HG02943 (cell line): Measurements from ENCODE around the gene SV2B.

Experiments used
- ATAC-seq: cut with Tn5 transposase; IDR thresholded peaks from one replicate; pipeline ENCODE4 v1.9.1; 2021; ENCODE audit warnings: mild to moderate bottlenecking, low read depth, moderate library complexity; ENCODE audit not compliant: unreplicated experiment

Gene SV2B

DNA sequence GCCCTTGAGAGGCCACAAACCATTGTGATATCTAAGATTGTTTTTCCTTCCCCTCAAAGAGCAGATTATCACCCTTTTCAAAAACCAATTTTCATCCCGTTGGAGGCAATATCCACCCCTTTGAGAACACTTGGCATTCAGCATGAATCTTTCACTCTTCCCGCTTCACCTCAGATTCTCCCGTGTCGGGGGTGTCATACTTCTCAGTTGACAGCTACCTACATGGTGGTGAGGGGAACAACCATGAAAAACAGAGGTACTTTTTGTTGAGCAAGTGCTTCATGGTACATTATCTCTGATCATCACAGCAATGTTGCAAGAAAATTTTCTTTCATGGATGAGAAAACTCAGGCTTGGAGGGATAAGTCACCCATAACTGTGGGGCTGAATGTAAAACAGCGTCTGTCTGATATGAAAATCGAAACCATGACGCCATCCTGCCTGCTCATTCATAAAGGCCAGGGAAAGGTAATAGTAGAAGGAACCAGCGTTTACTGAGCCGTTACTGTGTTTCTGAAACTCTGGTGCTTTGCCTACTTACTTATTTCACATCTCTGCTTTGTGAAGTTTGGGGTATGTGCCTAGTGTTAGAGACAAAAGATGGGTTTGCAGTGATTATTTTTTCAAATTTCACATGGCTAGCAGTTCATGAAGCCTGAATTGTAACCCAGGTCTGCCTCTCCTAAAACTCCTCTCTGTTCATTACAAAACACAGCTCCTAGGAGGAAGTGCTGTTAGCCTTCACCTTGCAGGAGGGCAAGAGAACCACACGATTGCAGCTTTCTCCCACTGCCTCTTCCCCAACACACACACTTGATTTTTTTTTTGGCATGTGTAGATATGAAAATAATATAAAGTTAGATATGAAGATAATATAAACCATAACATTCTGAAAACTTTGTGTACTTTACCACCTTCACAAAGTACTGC is 35.4 kb downstream of the SV2B start:
- no peak for ATAC-seq

- ATAC-seq = no peak
Measured at GRCh38 chr15:91136386-91136923, 36.4 kb downstream of the SV2B start.

DNA sequence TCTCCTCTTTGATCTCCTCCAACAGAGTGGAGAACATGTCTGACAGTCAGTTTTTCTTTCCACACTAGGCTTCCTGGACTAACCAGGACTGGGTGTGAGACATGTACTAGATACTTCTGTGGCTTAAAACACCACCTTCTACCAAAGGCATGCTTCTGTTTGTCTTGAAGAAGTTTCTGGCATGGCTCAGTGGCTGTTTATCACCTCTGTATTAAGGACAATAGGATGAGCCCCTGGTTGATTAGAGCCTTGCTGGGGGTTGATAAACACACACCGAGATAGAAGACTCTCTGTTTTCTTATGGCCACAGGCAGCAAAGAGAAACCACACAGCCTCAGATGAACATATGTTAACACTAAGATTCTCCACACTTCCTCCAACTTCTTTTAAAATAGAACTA is 40.5 kb downstream of the SV2B start:
- ATAC-seq = no peak

- ATAC-seq = no peak
Measured at GRCh38 chr15:91141097-91141496, 41.0 kb downstream of the SV2B start.

GRCh38 chr15:91142106-91142744 is 42.2 kb downstream of the SV2B start:
- no peak for ATAC-seq

DNA sequence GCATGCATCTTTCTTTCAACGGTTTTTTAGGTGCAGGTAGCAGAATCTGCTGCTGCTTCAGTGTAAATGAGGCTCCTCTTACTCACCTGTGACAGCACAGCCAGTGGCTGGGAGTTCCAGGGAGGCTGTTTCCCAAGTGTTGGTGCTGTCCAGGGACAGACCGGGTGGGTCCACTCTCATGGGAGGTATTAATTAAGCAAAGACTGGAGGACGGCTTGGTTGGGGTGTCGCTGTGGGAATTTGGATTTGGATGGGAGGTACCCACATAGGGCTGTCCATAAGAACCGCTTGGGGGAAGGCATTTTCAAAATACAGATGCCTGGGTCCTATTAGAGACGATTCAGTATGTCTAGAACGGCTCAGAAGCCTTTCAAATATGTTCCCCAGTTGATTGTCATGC is 42.9 kb downstream of the SV2B start:
- no peak for ATAC-seq

DNA sequence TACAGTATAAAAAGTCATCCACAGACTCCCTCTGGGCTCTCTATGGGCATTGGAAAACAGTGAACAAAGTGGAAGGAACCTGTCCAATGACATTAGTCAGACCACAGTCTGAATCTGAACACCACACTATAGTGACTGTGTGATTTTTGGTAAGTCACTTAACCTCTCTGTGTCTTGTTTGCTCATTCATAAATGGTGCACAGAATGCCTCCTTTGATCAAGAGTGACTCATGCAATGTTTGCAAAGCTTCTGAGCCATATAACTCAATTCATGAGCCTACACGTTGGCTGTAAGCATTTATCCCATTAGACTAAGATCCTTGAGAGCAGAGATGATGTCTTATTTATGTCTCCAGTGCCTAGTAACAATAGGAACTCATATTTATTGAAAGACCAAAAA is 46.7 kb downstream of the SV2B start:
- ATAC-seq = no peak

GRCh38 chr15:91148243-91148642 is 48.2 kb downstream of the SV2B start:
- no peak for ATAC-seq

DNA sequence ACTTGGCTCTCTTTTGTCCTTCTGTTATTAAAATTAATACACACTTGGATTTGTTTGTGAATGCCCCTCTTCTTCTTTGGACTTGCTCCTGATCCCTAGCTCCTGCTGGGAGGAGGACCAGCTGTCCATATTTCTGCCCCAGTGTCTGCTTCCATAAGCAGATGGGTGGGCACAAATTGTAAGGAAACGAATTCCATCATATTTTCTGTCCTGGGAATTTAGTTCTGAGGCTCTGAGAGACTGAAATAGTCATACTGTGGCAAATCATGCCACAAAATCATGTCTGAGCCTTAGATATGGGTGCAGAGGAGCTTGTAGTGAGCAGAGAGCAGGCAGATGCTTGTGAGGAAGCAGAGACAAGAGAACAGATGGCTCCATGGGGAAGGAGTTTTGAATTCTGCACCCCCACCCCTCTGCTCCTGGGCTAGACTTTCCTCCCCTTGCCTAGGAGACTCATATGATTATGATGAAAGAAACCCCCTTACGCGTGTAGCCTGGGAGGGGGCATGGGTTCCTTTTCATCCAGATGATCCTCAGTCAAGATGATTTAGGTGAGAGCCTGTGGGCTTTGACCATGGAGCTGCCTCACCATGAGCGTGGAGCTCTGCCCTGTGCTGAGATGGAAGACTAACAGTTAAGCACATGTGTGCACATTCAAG is 50.6 kb downstream of the SV2B start:
- no peak for ATAC-seq

DNA sequence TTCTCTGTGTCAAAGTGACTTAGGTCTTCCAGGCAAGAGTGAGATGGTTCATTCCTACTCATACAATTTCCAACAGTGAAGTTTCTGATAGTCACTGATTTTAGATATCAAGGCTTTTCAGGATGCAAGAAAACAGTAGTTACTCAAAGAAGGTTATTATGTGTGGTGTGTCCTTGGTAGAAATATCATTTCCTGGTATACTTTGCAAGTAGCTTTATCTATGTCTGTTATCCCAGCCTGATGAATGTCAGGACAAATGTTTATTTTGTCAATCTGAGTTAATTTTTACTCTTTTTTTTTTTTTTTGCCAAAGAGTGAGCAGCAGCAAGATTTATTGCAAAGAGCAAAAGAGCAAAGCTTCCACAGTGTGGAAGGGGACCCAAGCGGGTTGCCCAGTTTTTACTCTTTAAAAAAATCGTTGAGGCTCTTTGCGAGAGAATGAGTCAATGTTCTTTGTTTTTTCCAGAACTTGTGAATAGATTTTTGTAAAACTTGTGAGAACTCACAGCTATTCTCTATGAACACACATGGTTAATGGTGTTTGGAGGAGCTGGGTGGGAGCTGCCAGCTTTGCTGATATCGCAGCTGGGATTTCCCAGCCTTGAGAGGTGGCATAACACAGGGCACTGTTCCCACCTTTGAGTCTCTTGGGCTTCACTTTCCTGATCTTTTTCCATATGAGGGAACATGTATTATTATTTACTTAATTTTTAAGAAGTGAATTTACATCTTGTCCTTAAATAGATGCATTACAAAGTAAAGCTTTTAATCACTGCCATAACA is 51.9 kb downstream of the SV2B start:
- ATAC-seq = no peak

DNA sequence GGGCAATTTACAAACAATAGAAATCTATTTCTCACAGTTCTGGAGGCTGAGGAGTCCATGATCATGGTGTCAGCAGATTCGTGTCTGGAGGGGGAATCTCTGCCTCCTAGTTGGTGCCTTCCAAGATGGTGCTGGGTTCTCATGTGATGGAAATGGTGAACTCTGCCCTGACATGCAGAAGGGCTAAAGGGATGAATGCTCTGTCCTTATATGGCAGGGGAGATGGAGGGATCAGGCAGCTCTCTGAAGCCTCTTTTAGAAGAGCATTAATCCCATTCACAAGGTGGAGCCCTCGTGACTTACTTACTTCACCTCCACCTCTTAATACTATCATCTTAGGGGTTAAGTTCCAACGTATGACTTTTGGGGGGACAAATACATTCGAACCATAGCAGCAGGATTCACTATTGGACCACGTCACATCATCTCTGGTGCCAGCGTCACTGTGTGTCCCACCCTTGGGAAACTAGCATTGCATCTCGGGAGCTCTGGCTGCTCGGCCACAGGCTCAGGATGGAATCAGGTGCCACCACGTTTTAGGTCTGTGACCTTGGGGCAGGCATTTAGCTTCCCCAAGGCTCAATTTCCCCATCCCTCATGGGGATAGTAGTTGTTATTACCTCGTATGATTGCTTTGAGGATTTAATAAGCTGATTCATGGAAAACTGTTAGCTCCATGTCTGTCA is 53.0 kb downstream of the SV2B start:
- ATAC-seq = no peak

GRCh38 chr15:91153954-91154353 is 53.9 kb downstream of the SV2B start:
- ATAC-seq = no peak

GRCh38 chr15:91156175-91156726 is 56.2 kb downstream of the SV2B start:
- ATAC-seq = no peak

DNA sequence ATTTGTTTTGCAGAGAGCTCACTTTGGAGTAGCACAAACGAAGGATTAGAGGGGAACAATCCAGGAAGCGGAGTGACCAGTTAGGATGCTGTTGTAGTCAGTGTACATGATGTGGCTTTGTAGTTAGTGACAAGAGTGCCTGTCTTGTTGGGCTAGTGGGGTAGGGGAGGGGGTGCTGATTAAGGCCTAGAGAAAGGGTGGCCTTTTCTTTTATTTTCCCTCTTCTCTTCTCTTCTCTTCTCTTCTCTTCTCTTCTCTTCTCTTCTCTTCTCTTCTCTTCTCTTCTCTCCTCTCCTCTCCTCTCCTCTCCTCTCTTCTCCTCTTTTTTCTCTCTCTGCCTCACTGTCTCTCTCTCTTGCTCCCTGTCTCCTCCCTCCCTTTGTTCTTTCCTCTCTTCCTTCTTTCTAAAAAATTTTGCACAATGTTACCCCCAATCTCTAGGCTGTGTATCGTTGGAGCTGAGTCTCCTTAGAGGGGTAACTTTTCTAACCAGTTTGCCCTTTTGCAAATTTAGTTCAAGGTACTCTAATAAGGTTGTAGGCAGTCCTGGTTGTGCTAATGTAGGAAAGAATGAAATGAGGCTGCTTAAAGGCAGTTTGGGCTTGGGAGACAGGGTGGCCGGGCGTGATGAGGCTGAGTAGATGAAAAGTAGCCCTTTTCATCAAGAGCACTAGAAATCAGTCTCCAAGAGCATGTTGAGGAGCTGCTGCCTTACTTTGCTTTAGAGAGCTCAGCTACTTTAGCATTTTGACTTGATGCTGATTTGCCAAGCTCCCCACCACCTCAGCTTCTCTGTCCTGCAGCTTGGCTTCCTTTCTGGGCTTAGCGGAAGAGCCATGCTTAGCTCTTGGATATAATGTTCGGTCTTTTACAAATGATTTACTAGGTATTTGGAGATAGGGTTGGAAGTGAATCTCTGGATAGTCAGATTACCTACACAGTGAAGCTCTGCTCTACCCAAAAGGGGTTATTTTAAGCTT is 58.6 kb downstream of the SV2B start:
- ATAC-seq = no peak

- no peak for ATAC-seq
Measured at GRCh38 chr15:91165850-91166249, 65.8 kb downstream of the SV2B start.

DNA sequence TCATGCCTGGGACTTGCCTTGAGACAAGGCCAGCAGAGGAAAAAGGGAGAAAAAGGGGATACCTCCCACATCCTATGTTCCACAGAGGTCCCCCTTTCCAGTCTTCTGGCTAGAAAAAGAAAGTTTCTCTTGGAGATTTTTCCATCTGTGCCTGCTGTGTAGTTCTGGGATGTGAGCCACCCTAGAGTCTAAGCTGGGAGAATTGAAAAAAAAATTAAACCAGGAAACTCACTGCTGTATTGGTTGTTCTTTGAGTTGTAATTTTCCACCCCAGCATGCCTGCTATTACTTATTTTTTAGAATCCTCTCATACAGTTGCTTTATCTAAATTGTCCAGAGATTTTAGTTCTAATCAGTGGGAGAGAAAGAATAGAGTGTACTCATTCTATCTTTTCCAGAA is 68.4 kb downstream of the SV2B start:
- ATAC-seq = no peak

DNA sequence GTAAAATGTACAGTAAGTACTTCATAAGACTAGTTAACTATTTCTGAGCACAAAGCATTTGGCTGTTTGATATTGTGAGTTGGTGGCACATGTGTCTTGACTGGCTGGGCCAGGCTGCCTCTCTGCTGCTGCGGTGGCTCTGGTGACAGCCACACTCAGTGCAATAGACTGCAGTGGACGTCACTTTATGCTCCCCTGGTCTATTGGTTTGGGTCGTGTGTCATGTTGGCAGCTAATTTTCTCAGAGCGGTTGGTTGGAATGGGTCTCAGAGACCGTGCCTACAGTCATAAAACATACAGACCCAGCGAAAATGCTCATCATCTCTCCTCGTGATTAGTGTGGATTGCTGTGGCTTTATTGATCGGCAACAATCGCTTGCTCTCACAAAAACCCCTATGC is 71.3 kb downstream of the SV2B start:
- ATAC-seq = no peak

DNA sequence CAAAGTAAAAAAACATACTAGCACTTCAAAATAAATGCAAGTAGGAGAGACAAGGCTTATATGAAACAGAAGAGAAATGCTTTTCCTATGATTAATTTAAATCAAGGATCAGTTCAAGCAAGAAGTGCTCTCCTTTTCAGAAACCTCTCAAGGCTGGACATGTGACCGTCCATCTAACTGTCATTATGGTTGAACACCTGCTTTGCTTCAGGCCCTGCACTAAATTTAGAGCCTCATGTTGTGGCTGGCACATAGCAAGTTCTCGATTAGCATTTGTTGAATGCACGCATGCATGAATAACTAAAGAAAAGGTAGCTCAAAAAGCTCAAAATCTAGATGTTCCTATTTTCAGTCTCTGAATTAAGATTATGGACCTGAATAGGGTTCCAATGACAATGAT is 82.0 kb downstream of the SV2B start:
- ATAC-seq = no peak
